Measurements from ENCODE around the gene MEN1.

- TF ChIP-seq, protein P1, sequence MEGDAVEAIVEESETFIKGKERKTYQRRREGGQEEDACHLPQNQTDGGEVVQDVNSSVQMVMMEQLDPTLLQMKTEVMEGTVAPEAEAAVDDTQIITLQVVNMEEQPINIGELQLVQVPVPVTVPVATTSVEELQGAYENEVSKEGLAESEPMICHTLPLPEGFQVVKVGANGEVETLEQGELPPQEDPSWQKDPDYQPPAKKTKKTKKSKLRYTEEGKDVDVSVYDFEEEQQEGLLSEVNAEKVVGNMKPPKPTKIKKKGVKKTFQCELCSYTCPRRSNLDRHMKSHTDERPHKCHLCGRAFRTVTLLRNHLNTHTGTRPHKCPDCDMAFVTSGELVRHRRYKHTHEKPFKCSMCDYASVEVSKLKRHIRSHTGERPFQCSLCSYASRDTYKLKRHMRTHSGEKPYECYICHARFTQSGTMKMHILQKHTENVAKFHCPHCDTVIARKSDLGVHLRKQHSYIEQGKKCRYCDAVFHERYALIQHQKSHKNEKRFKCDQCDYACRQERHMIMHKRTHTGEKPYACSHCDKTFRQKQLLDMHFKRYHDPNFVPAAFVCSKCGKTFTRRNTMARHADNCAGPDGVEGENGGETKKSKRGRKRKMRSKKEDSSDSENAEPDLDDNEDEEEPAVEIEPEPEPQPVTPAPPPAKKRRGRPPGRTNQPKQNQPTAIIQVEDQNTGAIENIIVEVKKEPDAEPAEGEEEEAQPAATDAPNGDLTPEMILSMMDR (conservative IDR thresholded peaks at IDR 0.05 in 1 of 2, IDR thresholded peaks at IDR 0.05 in 1 of 2; ENCODE audit: extremely low read depth in 1 of 2, insufficient read depth in 1 of 2, low read depth in 1 of 2, low read length in 2 of 2): no peak
- no peak for TF ChIP-seq EZH2 (IDR thresholded peaks at IDR 0.05; ENCODE audit: borderline replicate concordance, low read length)
Observed at GRCh38 chr11:64766881-64767280, 43.5 kb downstream of the MEN1 start.
